GM19372 (cell line): ENCODE data around the gene LCE2C.
"Not testable (repeated sequence)": the region's sequence is repeated elsewhere in the genome, so short reads cannot be mapped to it uniquely, and the experiment has no call there.

Experiments
- ATAC-seq: cut with Tn5 transposase; IDR thresholded peaks from one replicate; pipeline ENCODE4 v1.9.1; 2021; ENCODE audit warnings: mild to moderate bottlenecking, low read depth, moderate library complexity; ENCODE audit not compliant: unreplicated experiment

Gene LCE2C, protein sequence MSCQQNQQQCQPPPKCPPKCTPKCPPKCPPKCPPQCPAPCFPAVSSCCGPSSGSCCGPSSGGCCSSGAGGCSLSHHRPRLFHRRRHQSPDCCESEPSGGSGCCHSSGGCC

GRCh38 chr1:152674983-152675382 lies at the start of gene LCE2C:
Gene LCE2C, plus strand, starts transcription at chr1:152675279. Its CDS starts 737 bp downstream, at chr1:152676016.
- ATAC-seq = not testable (repeated sequence)

GRCh38 chr1:152626744-152627143 lies 48.3 kb upstream of the LCE2C start:
- ATAC-seq = no peak

DNA sequence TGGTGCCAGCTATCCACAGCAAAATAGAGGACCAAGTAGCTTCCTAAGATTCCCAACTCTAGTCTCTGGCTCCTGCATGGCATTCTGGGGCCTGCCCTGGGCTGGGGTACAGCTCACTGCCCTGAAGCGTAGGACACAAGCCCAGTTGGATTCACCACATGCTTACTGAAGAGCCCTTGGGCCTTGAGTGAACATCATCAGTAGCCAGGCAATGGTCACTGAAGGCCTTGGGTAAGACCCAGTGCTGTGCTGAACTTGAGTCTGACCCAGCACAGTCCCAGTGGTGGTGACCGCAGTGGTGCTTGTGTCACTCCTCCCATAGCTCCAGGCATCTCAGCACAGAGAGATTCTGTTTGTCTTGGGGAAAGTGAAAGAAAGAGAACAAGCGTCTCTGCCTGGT lies 44.5 kb upstream of the LCE2C start:
- no peak for ATAC-seq

DNA sequence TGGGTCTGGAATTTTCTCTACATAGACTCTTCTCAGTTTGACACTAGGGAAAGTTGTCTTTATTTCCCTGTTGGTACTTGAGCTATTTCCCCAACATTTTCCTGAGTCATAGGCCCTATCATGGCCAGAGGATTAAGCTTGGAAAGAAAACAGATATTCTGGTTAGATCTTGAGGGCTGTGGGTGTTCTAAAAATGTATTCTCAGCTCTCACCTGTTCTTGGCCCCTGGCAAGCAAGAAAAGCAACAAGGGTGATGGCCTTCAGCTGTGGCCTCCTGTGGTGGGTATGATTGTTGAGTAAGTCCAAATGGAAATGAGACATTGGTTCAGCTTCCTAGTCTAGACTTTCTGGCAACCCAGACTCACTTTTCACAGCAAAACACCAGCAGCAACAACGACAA lies 34.7 kb upstream of the LCE2C start:
- no peak for ATAC-seq

GRCh38 chr1:152643945-152644344 lies 31.1 kb upstream of the LCE2C start:
- ATAC-seq = no peak

- no peak for ATAC-seq
These were observed 29.9 kb upstream of the LCE2C start for GRCh38 chr1:152645146-152645545.

GRCh38 chr1:152646656-152647055 lies 28.4 kb upstream of the LCE2C start:
- ATAC-seq = no peak

- no peak for ATAC-seq
These were observed 21.0 kb upstream of the LCE2C start for GRCh38 chr1:152654110-152654509.

DNA sequence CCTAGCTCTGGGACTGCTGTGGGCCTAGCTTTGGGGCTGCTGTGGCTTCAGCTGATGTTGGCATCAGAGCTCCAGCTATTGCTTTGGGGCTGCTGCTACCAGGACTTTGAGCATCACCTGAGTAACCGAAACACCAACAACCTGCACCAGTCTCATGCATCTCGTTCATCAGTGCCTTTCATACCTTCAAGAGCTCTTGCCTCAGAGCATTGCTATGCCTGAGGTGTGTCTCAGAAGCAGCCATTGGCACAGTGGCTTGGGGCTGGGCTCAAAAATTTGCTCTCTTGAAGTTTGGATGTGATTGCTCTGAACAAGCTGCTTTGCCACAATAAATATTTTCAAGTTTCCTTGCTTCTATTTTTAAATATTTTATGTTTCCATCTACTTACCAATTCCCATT lies 18.6 kb upstream of the LCE2C start:
- no peak for ATAC-seq

- ATAC-seq = no peak
These were observed 17.4 kb upstream of the LCE2C start for GRCh38 chr1:152657677-152658076.

GRCh38 chr1:152658649-152659048 lies 16.4 kb upstream of the LCE2C start:
- ATAC-seq = no peak

DNA sequence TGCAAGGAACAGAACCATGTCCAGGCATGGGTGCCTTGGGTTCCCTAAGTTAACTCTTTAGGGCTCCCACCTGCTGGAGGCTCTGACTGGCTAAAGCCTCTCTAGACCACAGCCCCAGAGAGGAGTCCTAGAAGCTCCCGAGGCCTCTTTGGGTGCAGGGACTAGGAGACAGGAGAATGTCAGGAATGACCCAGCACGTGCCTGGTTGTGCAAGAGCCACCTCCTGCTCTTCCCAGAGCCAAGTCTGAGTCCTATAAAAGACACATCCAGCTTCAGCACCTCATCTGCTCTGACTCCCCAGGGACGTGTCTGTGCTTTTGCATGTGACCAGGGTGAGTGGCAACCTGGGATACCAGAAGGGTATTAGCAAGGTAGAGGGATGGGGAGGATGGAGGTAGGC lies 12.0 kb upstream of the LCE2C start, which contains the start of gene LCE2D:
Gene LCE2D (plus strand): TSS at position 283 of the 400 bp plus-strand sequence. CDS start 726 bp downstream, outside the sequence.
- ATAC-seq = no peak

DNA sequence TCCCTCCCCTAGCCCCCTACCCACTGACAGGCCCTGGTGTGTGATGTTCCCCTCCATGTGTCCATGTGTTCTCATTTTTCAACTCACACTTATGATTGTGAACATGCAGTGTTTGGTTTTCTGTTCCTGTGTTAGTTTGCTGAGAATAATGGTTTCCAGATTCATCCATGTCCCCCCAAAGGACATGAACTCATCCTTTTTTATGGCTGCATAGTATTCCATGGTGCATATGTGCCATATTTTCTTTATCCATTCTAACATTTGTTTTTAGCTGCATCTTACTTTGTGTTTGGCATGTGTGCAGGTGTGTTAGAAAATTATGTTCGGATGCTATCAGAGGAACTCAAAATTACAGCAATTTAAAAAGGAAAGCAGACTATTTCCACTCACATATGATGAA lies 8.9 kb upstream of the LCE2C start:
- ATAC-seq = not testable (repeated sequence)

GRCh38 chr1:152667648-152668047 lies 7.4 kb upstream of the LCE2C start:
- no peak for ATAC-seq

DNA sequence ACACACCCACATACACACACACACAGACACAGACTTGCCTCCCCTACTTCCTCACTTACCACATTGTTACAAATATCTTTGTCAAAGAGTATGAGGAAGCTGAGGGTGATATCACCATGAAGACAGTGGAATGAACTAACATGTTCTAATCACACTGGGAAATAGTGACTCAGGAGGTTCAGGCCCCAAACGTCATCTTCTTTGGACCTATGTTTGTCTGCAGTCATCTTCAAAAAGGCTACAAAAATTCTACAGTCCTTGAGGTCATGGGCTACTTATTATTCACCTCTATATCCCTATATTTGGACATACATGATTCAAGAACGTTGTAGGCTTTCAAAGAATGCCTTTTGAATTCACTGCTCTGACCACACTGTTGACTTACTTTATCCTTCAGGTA lies 2.1 kb upstream of the LCE2C start:
- no peak for ATAC-seq

DNA sequence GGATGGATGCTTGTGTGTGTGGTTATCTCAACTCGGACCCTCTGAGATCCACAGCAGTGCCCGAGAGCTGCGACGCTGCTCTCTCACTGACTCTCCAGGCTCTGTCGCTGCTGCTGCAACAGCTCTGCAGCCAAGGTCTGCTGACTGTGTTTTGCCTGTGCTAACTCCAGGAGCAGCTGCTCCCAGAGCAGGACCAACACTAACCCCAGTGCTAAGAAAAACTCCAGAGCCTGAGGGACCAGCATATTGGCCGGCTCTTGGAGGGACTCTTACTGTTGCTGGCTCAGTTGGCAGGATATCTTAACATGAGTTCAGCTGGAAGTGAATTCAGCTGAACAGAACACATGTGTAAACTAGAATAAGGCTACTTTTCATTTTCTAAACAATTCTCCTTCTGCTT lies 4.4 kb downstream of the LCE2C start:
- ATAC-seq = no peak

DNA sequence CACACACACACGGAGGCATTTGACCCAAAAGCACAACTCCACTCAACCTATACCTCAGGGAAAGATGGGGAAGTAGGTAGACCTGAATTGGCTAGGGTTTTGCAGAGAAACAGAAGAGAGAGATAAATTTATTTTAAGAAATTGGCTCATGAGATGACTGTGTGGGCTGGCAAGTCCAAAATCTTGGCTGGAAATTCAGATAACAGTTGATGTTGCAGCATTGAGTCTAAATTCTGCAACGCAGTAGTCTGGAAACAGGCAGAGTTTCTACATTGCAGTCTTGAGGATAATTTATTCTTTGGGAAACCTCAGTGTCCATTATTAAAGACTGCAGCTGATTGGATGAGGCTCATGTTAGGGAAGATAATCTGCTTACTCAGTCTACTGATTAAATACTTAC lies 6.5 kb downstream of the LCE2C start:
- no peak for ATAC-seq

DNA sequence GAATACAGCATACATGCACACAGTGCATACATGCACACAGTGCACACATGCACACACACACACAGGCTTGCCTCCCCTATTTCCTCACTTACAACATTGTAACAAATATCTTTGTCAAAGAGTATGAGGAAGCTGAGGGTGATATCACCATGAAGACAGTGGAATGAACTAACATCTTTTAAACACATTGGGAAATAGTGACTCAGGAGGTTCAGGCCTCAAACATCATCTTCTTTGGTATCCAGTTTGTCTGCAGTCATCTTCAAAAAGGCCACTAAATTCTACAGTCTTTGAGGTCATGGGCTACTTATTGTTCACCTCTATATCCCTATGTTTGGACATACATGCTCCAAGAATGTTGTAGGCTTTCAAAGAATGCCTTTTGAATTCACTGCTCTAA lies 8.8 kb downstream of the LCE2C start:
- ATAC-seq = no peak

DNA sequence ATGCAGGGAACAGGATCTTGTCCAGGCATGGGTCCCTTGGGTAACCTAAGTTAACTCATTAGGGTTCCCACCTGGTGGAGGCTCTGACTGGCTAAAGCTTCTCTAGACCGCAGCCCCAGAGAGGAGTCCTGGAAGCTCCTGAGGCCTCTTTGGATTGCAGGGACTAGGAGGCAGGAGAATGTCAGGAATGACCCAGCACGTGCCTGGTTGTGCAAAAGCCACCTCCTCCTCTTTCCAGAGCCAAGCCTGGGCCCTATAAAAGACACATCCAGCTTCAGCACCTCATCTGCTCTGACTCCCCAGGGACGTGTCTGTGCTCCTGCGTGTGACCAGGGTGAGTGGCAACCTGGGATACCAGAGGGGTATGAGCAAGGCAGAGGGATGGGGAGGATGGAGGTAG lies 10.7 kb downstream of the LCE2C start, which contains the start of gene LCE2B:
Gene LCE2B (plus strand): TSS at position 301 of the 400 bp plus-strand sequence. CDS start 721 bp downstream, outside the sequence.
- ATAC-seq = not testable (repeated sequence)

GRCh38 chr1:152697701-152698600 lies 22.9 kb downstream of the LCE2C start, which contains the start of gene LCE2A:
Gene LCE2A, plus strand, starts transcription at chr1:152698345. Its CDS starts 557 bp downstream, at chr1:152698902.
- ATAC-seq = no peak

GRCh38 chr1:152699746-152700145 lies 24.7 kb downstream of the LCE2C start:
- no peak for ATAC-seq

- no peak for ATAC-seq
These were observed 32.8 kb downstream of the LCE2C start, which contains the start of gene LCE4A for GRCh38 chr1:152707860-152708259. Gene LCE4A, plus strand, starts transcription at chr1:152708160. Its CDS starts 916 bp downstream, at chr1:152709076.
